Measurements from ENCODE around the gene TTLL1.

Gene TTLL1

DNA sequence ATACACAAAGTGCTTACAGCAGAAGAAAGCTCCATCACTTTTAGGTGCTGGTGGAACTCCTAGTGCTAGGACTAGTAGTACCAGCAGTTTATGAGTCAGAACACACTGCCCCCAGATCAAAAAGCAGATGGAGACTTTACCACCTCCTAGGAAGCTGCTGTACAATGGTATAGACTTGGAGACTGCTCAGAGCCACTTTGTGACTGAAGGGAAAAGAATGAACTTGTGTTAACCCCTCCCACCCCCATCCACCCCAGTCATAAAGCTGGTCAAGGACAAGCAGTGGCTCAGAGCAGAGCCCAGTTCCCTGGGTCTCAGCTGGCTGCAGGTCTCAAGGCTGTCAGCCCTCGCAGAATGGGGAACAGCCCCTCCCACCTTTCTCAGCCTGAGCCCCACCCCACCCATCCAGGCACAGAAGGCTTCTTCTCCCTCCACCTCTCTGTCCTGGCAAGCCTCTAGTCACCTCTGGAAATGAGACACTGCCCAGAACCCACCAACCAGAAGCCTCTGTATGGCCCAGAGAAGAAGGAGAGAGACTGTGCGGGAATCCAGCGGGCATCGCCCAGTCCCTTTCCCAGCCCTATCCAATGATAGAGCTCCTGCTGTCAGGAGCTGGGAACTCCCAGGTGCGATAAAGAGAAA lies 98.1 kb downstream of the TTLL1 start:
- DNase-seq, result no peak

DNA sequence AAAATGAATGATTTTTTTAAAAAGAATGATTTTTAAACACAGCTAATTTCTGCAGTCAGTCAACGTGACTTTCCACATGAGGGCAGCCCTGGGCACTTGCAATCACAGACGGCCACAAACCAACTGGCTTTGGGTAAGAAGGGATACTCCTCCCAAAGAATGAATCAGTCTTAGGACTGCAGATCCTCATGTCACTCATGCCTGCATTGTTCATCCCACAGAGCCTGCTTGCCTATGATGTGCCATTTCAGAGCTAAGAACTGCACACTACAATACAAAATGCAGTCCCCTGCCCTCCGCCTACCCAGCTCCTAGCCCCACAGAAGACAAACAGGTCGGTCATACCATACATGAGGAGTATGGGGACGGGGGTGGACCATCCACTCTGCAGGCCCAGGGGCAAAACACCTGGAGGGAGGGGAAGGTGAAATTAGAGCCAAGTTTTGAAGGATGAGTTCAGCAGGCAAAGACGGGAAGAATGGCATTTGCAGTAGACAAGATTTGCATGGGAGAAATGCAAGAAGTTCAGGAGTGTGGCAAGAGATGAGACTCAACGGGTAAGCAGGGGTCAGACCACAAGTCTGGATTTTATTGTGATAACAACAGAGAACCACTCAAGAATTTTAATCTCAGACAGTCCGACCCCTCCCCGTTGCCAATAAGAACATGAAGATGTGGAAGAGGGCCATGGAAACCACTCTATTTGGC lies 98.9 kb downstream of the TTLL1 start:
- no peak for DNase-seq
